SK-N-SH treated with all-trans-retinoic acid at 6 μM for 48 hours (cell line): Measurements from ENCODE around the gene GIPC3.

Experiments
- ATAC-seq: fragments of 200-7000 bp; cut with Tn5 transposase; 3 replicates; pipeline ENCODE4 v1.9.1; 2020; ENCODE audit warnings: mild to moderate bottlenecking, moderate library complexity
- BACH2 ChIP-seq: fragments of 250-450 bp; sonication (Bioruptor Pico); IDR thresholded peaks from 2 replicates; pipeline ENCODE4 v1.9.0; 2021; ENCODE audit warnings: mild to moderate bottlenecking, borderline replicate concordance
- CSDC2 ChIP-seq: fragments of 250-450 bp; sonication (Bioruptor Pico); IDR thresholded peaks from 2 replicates; pipeline ENCODE4 v1.5.0; 2020; ENCODE audit warnings: mild to moderate bottlenecking, moderate library complexity
- CSRNP3 ChIP-seq: fragments of 250-450 bp; sonication (Bioruptor Pico); IDR thresholded peaks from 2 replicates; pipeline ENCODE4 v1.5.1; 2021; ENCODE audit warnings: mild to moderate bottlenecking, moderate library complexity
- ESRRG ChIP-seq: fragments of 250-450 bp; sonication (Bioruptor Pico); IDR thresholded peaks from 2 replicates; pipeline ENCODE4 v1.6.1; 2021; ENCODE audit warnings: mild to moderate bottlenecking
- OSR1 ChIP-seq: fragments of 250-450 bp; sonication (Bioruptor Pico); IDR thresholded peaks from 2 replicates; pipeline ENCODE4 v1.8.0; 2022; ENCODE audit warnings: moderate library complexity, mild to moderate bottlenecking, inconsistent platforms
- PATZ1 ChIP-seq: fragments of 250-450 bp; sonication (Bioruptor Pico); IDR thresholded peaks from 2 replicates; pipeline ENCODE4 v1.8.0; 2020; ENCODE audit warnings: mild to moderate bottlenecking, moderate library complexity, borderline replicate concordance
- POU6F1 ChIP-seq: fragments of 250-450 bp; sonication (Bioruptor Pico); IDR thresholded peaks from 2 replicates; pipeline ENCODE4 v1.8.0; 2021; ENCODE audit warnings: low read depth, mild to moderate bottlenecking, moderate library complexity, borderline replicate concordance
- PPARA ChIP-seq: fragments of 250-450 bp; sonication (Bioruptor Pico); IDR thresholded peaks from 2 replicates; pipeline ENCODE4 v1.5.0; 2020; ENCODE audit warnings: mild to moderate bottlenecking, borderline replicate concordance
- RARB ChIP-seq: fragments of 250-450 bp; sonication (Bioruptor Pico); IDR thresholded peaks from 2 replicates; pipeline ENCODE4 v1.8.0; 2021; ENCODE audit warnings: mild to moderate bottlenecking, moderate library complexity
- SNAI2 ChIP-seq: fragments of 250-450 bp; sonication (Bioruptor Pico); IDR thresholded peaks from 2 replicates; pipeline ENCODE4 v1.5.0; 2020; ENCODE audit warnings: mild to moderate bottlenecking, moderate library complexity
- TCF4 ChIP-seq: fragments of 250-450 bp; sonication (Bioruptor Pico); IDR thresholded peaks from 2 replicates; pipeline ENCODE4 v1.8.0; 2021; ENCODE audit warnings: mild to moderate bottlenecking, moderate library complexity, borderline replicate concordance
- TOX ChIP-seq: fragments of 250-450 bp; sonication (Bioruptor Pico); IDR thresholded peaks from 2 replicates; pipeline ENCODE4 v1.8.0; 2021; ENCODE audit warnings: mild to moderate bottlenecking, moderate library complexity, borderline replicate concordance
- TSHZ2 ChIP-seq: fragments of 250-450 bp; sonication (Bioruptor Pico); IDR thresholded peaks from 2 replicates; pipeline ENCODE4 v1.5.0; 2020; ENCODE audit warnings: mild to moderate bottlenecking, moderate library complexity
- ZC3H10 ChIP-seq: fragments of 250-450 bp; sonication (Bioruptor Pico); IDR thresholded peaks from 2 replicates; pipeline ENCODE4 v1.5.1; 2021; ENCODE audit warnings: mild to moderate bottlenecking, moderate library complexity
- ZFP3 ChIP-seq: fragments of 250-450 bp; sonication (Bioruptor Pico); IDR thresholded peaks from 2 replicates; pipeline ENCODE4 v1.5.0; 2020; ENCODE audit warnings: mild to moderate bottlenecking, moderate library complexity
- ZFP30 ChIP-seq: fragments of 450-650 bp; formaldehyde crosslinking; IDR thresholded peaks from 2 replicates; pipeline ENCODE4 v1.5.0; 2022; ENCODE audit warnings: mild to moderate bottlenecking, moderate library complexity
- ZNF565 ChIP-seq: fragments of 450-650 bp; formaldehyde crosslinking; conservative IDR thresholded peaks from 2 replicates; pipeline ENCODE4 v1.5.0; 2020; ENCODE audit warnings: low read depth, mild to moderate bottlenecking, moderate library complexity
- ZNF70 ChIP-seq: fragments of 450-650 bp; formaldehyde crosslinking; IDR thresholded peaks from 2 replicates; pipeline ENCODE4 v1.5.0; 2020; ENCODE audit warnings: mild to moderate bottlenecking, moderate library complexity

Gene GIPC3

GRCh38 chr19:3537438-3538240 is 47.6 kb upstream of the GIPC3 start (continued):
- TF ChIP-seq CSRNP3 (CRISPR knock-in tag) (no peak), ZNF565 (CRISPR knock-in tag) (no peak), POU6F1 (CRISPR knock-in tag) (no peak), RARB (CRISPR knock-in tag) (no peak)
- TF ChIP-seq, all 23 proteins: peak for 0

- TF ChIP-seq OSR1 (CRISPR knock-in tag) (no peak), ZNF70 (CRISPR knock-in tag) (no peak), CSDC2 (CRISPR knock-in tag) (no peak), TOX (CRISPR knock-in tag) (no peak), PATZ1 (CRISPR knock-in tag) (no peak), ESRRG (CRISPR knock-in tag) (no peak), POU6F1 (CRISPR knock-in tag) (no peak), TCF4 (no peak), ZC3H10 (no peak), SNAI2 (CRISPR knock-in tag) (no peak), ZNF565 (CRISPR knock-in tag) (no peak), TSHZ2 (CRISPR knock-in tag) (no peak), PPARA (no peak), BACH2 (CRISPR knock-in tag) (no peak), ZFP30 (CRISPR knock-in tag) (no peak), RARB (CRISPR knock-in tag) (no peak), ZFP3 (no peak)
- TF ChIP-seq, all 23 proteins: peak for 0
- ATAC-seq, result no peak
These were observed 46.9 kb upstream of the GIPC3 start for GRCh38 chr19:3538258-3538929.
